Measurements from ENCODE around the gene KDM4C. TPM values are rescaled to one million over a fixed set of nuclear protein-coding genes. Genes with fewer than 3 reads are reported as not detected.

Gene KDM4C
- total RNA-seq, 2 donors from 2014 or later: 11.0 to 11.9 TPM

DNA sequence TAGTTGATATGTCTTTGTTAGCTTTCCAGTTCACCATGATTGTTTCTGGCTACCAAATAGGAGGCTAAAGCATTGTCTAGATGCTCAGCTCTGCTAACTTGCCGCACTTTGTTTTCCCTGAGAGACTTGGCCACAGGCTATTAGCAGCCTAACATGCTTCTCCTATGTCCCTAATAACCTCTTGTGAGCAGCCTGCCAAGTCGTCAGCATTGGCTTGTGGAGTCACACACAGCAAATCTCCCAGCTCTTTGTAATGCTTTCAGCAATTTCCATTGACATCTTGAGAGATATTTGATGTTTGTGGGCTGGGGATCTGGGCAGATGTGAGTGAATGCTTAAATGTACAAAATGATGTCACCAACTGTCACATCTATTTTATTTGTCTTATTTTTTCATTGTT, 346.9 kb downstream of the KDM4C start:
- H3K27ac ChIP-seq: no peak overlapping the region
- H3K4me3 ChIP-seq: no peak overlapping the region
- H3K9me3 ChIP-seq: no peaks in the 10 kb centered on the region
- peaks cover 7% of the 10 kb centered on the region for H3K36me3 ChIP-seq
- DNase-seq (ENCODE audit: low spot score): no peak
- TF ChIP-seq, protein P1, sequence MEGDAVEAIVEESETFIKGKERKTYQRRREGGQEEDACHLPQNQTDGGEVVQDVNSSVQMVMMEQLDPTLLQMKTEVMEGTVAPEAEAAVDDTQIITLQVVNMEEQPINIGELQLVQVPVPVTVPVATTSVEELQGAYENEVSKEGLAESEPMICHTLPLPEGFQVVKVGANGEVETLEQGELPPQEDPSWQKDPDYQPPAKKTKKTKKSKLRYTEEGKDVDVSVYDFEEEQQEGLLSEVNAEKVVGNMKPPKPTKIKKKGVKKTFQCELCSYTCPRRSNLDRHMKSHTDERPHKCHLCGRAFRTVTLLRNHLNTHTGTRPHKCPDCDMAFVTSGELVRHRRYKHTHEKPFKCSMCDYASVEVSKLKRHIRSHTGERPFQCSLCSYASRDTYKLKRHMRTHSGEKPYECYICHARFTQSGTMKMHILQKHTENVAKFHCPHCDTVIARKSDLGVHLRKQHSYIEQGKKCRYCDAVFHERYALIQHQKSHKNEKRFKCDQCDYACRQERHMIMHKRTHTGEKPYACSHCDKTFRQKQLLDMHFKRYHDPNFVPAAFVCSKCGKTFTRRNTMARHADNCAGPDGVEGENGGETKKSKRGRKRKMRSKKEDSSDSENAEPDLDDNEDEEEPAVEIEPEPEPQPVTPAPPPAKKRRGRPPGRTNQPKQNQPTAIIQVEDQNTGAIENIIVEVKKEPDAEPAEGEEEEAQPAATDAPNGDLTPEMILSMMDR (IDR thresholded peaks at IDR 0.05): no peak
- H3K4me1 ChIP-seq: no peaks in the 10 kb centered on the region
- no peaks in the 10 kb centered on the region for H3K27me3 ChIP-seq

DNA sequence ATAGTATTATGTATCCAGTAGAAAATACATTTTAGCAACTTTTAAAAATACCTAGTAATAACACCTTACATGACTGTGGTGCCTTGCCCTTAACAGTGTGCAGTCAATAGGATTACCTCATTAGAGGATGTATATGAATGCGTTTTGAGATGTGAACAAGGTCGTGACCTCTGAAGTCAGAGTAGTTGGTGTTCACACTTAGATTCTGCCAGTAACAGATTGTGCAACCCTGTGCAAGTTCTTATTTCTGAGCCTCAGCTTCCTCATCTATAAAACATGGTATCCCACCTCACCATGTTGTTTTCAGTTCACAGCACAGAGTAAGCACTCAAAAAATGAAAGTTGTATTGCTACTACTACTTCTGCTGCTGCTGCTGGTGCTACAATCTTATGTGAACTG, 347.3 kb downstream of the KDM4C start:
- no peak overlapping the region for H3K4me3 ChIP-seq

GRCh38 chr9:7108936-7109335, 351.2 kb downstream of the KDM4C start:
- H3K4me1 ChIP-seq: no peaks in the 10 kb centered on the region
- DNase-seq (ENCODE audit: low spot score): no peak
- TF ChIP-seq, protein P1 (IDR thresholded peaks at IDR 0.05): no peak
- no peaks in the 10 kb centered on the region for H3K27me3 ChIP-seq
- no peaks in the 10 kb centered on the region for H3K9me3 ChIP-seq
- no peak overlapping the region for H3K27ac ChIP-seq
- peaks cover 7% of the 10 kb centered on the region for H3K36me3 ChIP-seq
- no peak overlapping the region for H3K4me3 ChIP-seq

More for the DNA sequence above, 347.3 kb downstream of the KDM4C start:
- H3K9me3 ChIP-seq: no peaks in the 10 kb centered on the region
- TF ChIP-seq, protein P1 (IDR thresholded peaks at IDR 0.05): no peak
- H3K27me3 ChIP-seq: no peaks in the 10 kb centered on the region
- no peak for DNase-seq (ENCODE audit: low spot score)
- H3K27ac ChIP-seq: no peak overlapping the region
- peaks cover 7% of the 10 kb centered on the region for H3K36me3 ChIP-seq
- no peaks in the 10 kb centered on the region for H3K4me1 ChIP-seq

DNA sequence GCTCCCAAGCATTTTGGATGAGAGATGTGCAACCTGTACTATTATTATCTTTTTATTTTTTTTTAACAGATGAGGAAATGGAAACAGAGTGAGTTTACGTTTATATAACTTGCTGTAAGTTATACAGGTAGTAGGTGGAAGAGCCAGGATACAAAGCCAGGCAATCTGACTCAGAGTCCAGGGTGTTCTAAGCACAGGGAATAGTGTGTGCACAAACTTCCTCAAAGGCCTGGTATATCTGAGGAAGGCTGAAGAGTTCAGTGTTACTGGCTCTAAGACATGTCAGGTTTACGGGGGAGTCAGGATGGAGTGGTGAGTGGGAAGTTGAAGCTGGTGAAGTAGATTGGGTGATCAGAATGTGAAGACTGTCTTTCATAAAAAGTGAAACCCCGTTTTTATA, 353.6 kb downstream of the KDM4C start:
- Histone ChIP-seq H3K27me3 (no peaks in the 10 kb centered on the region), H3K27ac (no peak overlapping the region), H3K4me1 (no peaks in the 10 kb centered on the region), H3K9me3 (no peaks in the 10 kb centered on the region), H3K4me3 (no peak overlapping the region), H3K36me3 (no peaks in the 10 kb centered on the region)
- TF ChIP-seq, protein P1 (IDR thresholded peaks at IDR 0.05): no peak
- no peak for DNase-seq (ENCODE audit: low spot score)

DNA sequence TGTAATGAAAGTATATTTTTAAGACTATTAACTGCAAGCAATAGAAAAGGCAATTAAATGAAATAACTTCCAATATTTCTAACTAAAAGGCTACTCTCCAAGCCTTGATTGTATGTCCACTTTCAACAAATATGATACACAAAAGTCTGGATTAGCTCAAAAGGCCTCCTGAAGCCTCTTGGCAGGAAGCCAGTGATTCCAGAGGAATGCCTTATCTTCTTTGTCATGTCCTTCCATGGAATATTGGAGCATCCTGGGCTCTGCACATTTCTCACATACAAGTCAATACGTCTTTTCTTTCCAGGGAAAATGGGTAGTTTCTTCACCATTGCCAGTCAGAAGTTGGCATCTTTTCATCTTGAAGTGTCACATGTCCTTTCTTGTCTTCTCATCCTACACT, 357.8 kb downstream of the KDM4C start:
- Histone ChIP-seq H3K4me1 (no peaks in the 10 kb centered on the region), H3K27ac (no peak overlapping the region), H3K4me3 (no peak overlapping the region), H3K36me3 (no peaks in the 10 kb centered on the region), H3K9me3 (no peaks in the 10 kb centered on the region), H3K27me3 (no peaks in the 10 kb centered on the region)
- DNase-seq (ENCODE audit: low spot score): no peak
- TF ChIP-seq, protein P1 (IDR thresholded peaks at IDR 0.05): no peak
